Keratinocyte (primary cell): ENCODE data around the gene HLTF.

Experiments
- EZH2 ChIP-seq: IDR thresholded peaks from one replicate; pipeline ENCODE4 v1.6.1; 2012; ENCODE audit warnings: inconsistent platforms, mild to moderate bottlenecking, low read length, moderate library complexity
- TF ChIP-seq, protein P1 (sequence below), 3 experiments: IDR thresholded peaks in 1 of 3; conservative IDR thresholded peaks in 1 of 3; optimal IDR thresholded peaks in 1 of 3; 2 replicates in 2 of 3; 3 replicates in 1 of 3; pipeline versions ENCODE3 to v1.5.1; 2011; ENCODE audit warnings: low read length in 3 of 3, mild to moderate bottlenecking in 3 of 3, moderate library complexity in 2 of 3, control low read depth in 1 of 3, inconsistent platforms in 1 of 3; ENCODE audit not compliant: insufficient read depth in 2 of 3; ENCODE audit errors: extremely low read depth in 1 of 3

- no peak for TF ChIP-seq EZH2
- TF ChIP-seq, protein P1, sequence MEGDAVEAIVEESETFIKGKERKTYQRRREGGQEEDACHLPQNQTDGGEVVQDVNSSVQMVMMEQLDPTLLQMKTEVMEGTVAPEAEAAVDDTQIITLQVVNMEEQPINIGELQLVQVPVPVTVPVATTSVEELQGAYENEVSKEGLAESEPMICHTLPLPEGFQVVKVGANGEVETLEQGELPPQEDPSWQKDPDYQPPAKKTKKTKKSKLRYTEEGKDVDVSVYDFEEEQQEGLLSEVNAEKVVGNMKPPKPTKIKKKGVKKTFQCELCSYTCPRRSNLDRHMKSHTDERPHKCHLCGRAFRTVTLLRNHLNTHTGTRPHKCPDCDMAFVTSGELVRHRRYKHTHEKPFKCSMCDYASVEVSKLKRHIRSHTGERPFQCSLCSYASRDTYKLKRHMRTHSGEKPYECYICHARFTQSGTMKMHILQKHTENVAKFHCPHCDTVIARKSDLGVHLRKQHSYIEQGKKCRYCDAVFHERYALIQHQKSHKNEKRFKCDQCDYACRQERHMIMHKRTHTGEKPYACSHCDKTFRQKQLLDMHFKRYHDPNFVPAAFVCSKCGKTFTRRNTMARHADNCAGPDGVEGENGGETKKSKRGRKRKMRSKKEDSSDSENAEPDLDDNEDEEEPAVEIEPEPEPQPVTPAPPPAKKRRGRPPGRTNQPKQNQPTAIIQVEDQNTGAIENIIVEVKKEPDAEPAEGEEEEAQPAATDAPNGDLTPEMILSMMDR (optimal IDR thresholded peaks at IDR 0.05 in 1 of 3, IDR thresholded peaks at IDR 0.05 in 1 of 3, conservative IDR thresholded peaks at IDR 0.05 in 1 of 3; ENCODE audit: extremely low read depth in 1 of 3, insufficient read depth in 2 of 3, low read length in 3 of 3) = no peak
Observed at GRCh38 chr3:149000206-149000745, 86.1 kb downstream of the HLTF start.
